NAMALWA (cell line): Measurements from ENCODE around the gene CCT6B.
A peak's percentile ranks its signal among the peaks of the same experiment; 100 is the strongest.
"Not testable (repeated sequence)": the region's sequence is repeated elsewhere in the genome, so short reads cannot be mapped to it uniquely, and the experiment has no call there.

Source experiments
- DNase-seq: peaks from one replicate; pipeline ENCODE4 v3.0.0-alpha.2; 2015; ENCODE audit warnings: low spot score

CCT6B gene

DNA sequence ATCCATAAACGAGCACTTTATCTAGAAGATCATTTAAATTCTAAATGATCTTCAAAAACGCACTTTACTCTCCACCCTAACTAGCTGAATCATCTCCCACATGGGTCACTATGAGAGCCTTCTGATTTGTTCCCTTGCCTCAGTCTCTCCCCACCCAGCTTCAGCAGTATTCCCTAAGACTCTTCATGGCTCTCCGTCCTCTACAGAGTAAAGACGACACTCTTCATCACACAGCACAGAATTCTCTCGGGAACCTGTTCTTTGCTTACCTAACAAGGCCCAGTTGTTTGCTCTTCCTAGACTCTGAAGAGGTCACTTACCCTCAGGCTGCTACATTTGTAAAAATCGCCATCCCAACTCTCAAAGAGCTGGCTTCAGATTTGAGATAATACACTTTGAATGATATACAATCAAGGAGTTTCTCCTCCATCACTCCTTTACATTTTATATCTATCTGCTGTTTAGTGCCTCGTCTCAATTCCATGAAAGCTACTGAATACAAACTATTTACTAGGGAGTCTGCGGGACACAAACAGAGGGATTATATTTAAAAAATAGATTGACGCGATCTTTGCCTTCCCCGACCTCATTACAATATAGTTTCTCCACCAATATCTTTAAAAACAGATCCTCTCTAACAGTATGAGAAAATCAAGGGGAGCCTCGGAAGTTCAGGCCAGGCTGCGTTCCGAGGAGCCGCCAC is 18.5 kb upstream of the CCT6B start:
- DNase-seq = peak; percentile 35

DNA sequence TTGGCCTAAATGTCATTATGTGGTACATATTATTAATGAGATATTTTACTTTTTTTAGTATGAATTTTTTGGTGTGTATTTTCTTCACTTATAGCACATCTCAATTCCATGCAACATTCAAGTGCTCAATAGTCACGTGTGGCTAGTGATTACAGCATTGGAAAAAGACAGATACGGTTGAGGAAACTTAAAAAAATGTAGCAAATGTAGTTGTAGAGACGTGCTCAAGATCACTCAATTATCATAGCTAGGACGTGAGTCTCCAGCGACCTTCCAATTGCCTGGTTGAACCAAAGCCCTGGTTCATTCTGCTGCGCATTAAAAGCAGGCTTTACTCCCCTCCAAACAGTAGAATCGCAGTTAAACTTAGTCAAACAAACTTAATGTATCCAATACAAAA is 17.9 kb upstream of the CCT6B start:
- DNase-seq = no peak

DNA sequence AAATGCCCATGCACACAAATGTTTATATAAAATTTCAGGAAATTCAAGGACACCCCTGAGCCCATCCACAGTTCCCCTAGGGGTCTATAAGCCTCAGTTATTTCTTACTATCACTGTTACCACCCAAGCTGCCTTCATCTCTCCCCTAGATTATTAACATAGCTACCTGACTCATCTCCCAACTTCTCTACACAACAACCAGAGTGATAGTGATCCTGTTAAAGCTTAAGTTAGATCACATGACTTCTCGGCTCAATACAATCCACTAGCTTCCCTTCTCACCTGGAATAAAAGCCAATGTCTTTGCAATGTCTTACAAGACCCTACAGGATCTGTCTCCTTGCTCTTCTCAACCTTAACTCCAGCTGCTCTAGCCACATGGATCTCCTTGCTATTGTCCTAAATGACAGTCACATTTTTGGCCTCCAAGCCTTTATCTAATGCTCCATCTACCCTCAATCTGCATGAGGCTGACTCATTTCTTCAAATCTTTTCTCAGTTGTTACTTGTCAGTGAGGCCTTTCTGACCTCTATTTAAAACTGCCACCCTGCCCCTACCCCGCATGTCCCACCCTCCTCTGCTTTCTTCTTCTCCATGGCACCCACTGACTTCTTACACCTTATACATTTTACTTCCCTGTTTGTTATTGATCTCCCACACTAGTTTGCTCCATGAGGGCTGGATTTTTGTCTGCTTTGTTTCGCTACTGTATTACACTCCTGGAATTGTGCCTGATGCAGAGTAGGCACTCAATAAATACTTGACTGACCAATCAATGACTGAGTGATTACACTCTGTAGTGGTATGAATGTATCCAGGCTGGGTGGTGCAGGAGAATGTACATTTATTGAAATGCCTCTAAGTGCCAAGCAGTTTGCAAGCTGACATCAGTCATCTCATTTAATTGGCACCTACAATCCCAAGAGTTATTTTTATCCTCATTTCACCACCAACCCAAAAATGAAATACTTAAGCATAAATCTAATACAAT is 13.8 kb upstream of the CCT6B start:
- DNase-seq = no peak

DNA sequence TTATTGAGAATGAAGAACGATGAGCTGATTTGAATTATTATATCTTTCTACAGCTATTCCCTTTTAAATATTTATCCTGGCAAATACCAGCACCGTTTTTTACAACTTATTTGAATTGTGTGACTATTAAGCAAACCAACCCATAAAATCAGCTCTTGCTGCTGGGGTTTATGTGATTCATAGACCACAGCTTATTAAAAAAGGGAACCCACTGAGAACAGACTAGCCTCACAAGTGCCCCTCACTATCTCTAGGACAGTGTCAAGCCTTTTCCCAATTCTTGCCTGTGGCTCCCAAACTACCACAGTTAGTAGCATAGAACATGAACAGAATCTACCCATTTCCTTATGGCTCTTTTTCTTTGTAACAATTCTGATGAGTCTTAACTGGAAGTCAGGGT is 12.9 kb upstream of the CCT6B start:
- DNase-seq = no peak

DNA sequence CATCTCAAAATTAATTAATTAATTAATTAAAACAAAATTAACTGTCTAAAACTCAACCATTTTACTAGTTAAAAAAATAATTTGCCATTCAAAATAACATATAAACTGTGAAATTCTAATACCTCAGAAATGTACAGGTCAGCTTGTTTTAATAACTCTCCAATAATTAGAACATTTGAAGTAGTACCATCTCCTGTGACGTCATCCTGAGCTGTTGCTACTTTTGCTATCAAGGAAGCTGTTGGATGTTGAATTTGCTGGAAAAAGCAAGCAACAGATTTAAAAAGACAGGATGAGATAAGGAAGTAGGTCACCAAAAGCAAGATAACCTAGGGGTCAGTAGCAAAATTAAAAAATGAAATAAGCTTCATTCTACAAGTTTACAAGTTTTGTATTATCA is 2.8 kb downstream of the CCT6B start:
- DNase-seq = no peak

DNA sequence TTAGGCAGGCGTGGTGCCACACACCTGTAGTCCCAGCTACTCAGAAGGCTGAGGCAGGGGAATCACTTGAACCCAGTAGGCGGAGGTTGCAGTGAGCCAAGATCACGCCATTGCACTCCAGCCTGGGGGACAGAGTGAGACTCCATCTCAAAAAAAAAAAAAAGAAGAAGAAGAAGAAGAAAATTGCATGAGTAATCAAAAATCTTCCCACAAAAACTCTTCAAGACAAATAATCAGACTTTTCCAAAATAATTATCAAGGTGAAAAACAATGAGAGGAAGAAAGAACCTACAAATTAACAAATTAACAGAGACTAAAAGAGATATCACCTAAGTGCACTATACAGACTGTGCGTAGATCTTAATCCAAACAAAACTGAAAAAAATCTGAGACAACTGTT is 10.5 kb downstream of the CCT6B start:
- DNase-seq = not testable (repeated sequence)

DNA sequence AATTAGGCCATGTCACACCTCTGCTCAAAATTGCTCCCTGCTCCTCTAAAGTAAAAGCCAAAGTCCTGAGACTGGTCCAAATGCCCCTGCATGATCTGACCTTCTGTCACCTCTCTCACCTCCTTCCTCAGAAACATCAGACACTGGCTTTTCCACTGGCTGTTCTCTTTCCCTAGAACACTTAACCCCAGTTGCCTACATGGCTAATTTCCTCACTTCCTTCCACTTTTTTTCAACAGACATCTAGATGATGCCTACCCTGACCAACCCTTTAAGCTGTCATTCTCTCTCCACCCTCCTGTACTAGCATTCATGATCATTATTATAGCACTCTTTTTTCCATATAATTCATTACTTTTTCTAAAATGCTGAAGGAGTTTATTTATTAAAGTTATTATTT is 31.0 kb downstream of the CCT6B start:
- no peak for DNase-seq

DNA sequence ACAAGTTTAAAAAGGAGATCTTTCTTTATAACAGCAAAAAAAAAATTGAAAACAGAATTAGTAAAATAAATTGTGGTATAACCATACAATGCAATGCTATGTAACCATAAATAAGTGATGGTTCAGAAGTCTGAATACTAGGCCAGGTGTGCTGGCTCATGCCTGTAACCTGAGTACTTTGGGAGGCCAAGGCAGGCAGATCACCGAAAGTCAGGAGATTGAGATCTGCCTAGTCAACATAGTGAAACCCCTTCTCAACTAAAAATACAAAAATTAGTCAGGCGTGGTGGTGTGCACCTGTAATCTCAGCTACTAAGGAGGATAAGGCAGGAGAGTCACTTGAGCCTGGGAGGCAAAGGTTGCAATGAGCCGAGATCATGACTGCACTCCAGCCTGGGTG is 34.6 kb downstream of the CCT6B start:
- no peak for DNase-seq

DNA sequence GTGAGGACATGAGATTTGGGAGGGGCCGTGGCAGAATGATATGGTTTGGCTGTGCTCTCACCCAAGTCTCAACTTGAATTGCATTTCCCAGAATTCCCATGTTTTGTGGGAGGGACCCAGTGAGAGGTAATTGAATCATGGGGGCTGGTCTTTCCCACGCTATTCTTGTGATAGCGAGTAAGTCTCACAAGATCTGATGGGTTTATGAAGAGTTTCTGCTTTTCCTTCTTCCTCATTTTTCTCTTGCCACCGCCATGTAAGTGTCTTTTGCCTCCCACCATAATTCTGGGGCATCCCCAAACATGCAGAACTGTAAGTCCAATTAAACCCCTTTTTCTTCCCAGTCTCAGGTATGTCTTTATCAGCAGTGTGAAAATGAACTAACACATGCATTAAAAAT is 40.6 kb downstream of the CCT6B start:
- DNase-seq = no peak

DNA sequence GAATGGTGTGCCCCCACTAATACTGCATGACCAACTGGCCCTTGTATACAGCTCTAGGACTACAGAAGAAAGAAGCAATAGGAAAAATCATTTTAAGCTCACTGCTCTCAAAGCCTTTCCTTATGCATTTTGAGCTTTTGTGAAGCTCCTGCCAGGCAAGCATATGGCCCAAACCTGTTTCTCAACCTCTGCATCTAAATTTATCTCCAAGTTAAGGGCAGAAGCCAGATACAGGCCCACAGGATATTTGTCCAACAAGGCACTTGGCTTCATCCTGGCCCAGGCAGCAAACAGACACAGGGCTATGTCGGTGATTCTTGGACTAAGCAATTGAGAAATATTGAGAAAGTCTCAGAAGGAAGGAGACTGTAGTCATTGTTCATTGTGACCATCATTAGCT is 43.9 kb downstream of the CCT6B start:
- DNase-seq = no peak

DNA sequence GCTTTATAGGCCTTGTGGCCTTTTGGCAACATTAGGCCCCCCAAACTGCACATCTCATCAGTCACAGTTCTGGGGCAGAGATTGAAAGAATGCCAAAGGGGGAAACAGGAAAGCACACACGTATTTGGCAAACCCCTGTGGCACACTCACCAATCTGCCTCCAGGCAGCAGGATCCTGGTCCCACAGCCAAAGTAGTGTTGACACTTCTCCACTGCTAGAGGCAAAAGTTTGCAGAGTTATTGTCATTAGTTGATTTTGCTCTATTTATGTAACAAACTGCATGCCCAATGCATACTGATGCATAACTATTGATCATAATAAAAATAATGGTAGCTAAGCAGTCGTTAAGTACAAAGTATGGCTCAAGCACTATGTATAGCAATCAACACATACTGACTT is 45.1 kb downstream of the CCT6B start:
- no peak for DNase-seq

DNA sequence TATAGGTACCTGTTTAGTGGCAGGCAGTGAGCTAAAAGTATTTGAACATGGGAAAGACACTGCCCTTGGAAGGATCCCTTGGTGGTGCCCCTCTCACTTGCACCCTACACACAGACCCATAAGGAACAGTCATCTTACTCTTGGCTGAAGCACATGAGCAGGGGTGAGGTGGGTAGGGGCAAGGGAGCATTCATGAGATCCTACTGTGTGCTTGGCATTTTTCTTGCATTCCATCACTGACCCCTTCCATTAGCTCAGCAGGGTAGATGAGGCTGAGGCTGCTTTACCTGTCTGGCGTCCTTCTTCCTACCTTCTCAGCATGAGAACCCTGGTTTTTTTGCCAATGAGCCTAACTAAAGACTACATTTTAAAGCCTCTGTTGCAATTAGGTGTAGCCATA is 48.3 kb downstream of the CCT6B start:
- DNase-seq = no peak

DNA sequence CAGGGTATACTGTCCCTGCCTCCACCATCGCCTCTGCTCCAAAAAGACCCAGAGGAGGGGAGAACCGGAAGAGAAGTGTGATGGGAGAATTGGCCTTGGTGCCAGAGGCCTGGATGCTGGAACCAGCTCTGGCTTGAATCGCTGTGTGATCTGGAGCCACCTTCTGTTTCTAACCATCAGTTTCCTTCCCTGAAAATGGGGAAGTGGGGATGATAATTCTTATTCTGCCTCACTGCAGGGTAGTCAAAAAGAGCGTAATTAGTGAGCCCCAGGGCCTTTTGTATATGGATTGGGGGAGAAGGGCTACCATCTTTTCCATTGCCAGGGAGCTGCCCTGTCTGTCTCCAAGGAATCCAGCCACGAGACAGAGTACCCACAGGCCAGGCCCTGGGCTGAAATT is 52.2 kb downstream of the CCT6B start:
- DNase-seq = no peak

DNA sequence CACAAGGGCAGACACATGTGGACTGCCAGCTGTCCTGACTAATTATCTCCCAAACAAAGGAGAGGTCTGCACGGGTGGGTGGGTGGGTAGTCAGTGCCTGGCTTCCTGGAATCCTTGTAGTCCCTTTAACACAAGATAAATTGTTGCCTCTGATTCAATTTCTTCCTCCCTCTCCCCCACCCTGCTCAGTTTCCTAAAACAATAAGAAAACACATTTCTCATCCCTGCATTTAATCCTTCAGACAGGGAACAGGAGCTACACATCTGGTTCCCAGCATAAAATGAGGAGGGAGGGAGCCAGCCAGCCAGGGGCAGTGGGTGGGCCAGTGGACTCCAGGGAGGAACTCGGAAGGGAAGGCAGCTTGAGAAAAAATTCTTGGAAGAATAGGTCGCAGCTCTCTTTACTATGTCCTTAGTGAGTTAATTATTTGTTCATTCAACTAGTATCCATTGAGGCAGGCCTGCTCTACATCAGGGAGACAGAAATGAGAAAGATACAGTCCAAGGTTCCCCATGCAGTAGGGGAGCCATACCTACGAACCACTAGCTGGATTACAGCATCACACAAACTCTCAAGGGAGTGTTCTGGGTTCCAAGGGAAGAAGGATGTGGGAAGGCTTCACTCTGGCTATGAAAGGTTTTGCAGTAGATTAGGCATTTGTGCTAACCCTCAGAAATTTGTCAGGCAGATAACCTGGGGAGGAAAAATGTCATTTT is 58.3 kb downstream of the CCT6B start:
- no peak for DNase-seq

DNA sequence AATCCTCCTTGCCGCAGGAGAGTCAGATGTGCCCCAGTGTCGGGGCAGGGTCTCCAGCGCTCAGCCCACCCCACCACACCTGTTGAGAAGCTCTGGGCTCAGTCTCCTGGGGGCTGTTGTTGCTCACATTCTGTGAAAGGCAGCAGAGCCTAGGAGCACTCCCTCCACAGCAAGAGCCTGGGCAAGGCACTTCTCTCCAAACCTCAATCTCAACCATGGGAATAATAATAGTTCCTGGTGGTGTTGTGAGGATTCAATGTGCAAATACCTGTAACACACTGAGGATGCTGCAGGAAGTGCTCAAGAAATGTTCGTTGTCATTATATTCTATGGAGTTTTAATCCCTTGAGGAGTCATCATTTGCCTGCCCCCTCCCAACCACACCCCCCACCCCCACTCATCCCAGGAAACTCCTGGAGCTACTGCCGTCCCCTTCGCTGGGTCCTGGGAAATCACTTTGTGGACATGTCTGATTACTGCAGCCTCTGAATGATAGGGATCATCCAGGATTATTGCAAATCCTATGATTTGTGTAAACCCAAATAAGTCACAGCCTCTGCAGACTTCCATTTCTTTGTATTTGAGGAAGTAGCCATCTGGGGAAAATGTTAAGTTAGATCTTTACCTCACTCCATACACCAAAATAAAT is 61.5 kb downstream of the CCT6B start:
- no peak for DNase-seq

DNA sequence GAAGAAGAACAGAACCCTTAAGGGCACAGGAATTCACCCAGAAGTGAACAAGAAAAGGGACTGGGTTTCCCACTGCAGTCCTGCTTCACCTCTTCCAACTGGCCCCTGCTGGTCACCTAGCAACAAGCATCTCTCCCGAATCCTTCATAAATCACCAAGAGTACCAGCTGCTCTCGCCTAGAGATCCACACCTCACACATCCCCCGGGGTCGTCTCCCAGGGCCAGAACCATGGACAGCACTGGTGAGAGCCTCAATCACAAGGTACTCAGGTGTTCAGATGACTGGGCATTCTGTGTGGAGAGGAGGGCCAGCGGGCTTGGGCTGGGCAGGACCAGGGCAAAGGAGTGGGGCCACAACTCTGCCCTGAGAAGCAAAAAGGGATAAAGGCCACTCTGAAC is 65.9 kb downstream of the CCT6B start:
- DNase-seq = no peak

DNA sequence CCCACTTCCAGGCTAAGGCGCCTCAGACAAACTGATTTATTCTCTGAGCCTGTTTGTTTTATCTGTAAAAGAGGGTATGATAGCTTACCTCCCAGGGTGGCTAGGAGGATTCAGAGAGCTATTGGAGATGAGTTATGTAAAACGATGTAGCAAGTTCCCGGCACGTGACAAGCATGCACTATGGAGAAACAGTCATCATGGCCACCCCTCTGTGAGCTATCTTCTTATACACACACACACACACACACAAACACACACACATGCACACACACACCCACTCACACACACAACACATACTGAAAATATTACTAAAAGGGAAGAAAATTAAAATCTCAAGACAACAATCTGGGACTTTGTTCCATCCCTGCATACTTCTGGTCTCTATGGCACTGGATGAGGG is 66.3 kb downstream of the CCT6B start:
- no peak for DNase-seq

DNA sequence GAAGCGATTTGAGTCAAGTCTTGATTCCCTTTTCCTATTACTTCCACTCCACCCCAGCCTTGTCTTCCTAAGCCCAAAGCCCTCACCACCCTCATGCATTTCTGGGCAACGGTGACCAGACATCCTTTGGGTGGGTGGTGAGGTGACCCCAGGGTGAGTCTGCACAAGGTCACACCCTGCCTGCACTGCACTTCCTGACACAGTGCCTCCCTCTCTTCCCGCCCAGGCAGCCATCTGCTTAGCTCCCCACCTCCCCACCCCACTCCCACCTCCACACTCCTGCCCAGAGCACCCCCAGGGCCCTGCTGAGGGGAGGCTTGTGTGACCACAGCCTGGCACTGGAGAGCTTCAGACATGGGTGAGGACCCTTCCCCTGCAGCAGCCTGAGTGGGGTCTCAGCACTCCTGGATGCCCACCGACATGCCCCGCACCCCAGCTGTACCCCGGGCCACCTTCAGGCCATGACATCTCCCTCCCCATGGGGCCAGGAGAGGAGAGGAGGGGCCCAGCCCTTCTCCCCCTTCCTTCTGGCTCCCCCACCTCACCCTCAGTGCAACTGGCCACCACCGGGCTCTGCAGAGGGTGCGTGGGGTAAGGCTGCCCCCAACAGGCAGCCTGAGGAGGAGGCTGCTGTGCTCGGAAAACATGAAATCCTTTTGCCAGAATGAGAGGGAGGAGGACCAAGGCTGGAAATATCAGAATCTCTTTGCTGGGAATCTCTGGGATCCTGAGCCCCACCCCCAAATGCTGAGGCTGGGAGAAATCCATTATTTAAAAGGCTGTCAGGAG is 68.6 kb downstream of the CCT6B start:
- DNase-seq = peak; percentile 39

DNA sequence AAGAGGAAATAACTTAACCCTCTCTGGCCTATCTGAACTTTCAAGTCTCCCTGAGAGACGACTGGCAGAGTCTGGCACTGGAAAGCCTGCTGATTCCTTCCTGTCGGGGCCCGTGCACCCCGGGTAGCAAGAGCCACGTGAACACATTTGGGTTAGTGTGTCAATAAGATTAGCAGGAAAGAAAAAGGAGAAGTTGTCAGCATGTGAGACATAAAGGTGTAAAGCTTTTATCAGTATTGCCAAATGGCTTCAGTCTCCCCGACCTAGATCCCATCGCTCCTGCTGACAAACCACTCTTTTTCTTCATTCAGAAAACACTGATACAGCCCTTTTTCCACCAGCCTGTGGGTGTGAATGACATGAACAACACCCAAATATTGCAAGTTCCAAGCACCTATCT is 74.4 kb downstream of the CCT6B start:
- DNase-seq = no peak

DNA sequence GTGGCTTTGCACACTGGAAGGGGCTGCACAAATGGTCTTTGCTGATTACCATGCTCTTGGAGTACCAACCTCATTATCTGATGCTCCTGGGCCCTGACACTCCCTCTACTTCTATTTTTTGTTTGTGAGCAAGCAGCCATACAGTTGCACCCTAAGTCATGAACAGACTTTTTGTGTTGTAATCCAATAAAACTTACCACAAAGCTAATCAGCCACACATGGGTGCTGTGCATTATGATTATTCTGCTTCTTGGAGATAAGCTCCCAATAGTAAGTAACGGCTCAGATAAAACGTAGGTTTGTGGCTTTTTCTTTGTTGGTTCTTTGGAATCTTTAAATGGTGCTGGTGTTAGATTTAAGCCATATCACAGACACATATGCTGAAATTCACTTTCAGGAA is 76.2 kb downstream of the CCT6B start:
- no peak for DNase-seq

DNA sequence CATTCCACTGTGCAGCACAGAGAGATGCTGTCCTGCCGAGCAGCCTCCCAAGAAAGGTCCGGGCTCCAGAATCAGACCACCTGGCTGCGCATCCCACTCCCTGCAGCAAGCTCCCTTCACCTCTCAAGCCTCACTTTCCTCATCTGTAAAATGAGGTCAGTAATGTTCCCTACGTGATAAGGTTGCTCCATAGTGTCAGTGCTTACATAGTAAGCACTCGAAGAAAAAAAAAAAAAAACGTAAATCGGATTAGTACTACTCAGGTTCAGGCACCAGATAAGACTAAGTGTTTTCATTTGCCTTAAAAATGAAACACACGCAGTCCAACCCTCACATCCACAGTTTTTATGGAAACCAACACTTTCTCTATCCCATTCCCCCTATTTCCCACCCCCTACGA is 76.7 kb downstream of the CCT6B start:
- no peak for DNase-seq
